GM19239 (cell line): ENCODE results near the gene RET.
"Not testable (repeated sequence)": the region's sequence is repeated elsewhere in the genome, so short reads cannot be mapped to it uniquely, and the experiment has no call there.

Experiments
- DNase-seq: peaks from one replicate; pipeline ENCODE4 v3.0.0; 2011; ENCODE audit warnings: low spot score; ENCODE audit not compliant: insufficient read length
- FAIRE-seq: peaks from 2 replicates; lab custom pipeline; 2011; peaks lifted over from hg19 to GRCh38; lab: Jason Lieb, UNC

The RET gene

DNA sequence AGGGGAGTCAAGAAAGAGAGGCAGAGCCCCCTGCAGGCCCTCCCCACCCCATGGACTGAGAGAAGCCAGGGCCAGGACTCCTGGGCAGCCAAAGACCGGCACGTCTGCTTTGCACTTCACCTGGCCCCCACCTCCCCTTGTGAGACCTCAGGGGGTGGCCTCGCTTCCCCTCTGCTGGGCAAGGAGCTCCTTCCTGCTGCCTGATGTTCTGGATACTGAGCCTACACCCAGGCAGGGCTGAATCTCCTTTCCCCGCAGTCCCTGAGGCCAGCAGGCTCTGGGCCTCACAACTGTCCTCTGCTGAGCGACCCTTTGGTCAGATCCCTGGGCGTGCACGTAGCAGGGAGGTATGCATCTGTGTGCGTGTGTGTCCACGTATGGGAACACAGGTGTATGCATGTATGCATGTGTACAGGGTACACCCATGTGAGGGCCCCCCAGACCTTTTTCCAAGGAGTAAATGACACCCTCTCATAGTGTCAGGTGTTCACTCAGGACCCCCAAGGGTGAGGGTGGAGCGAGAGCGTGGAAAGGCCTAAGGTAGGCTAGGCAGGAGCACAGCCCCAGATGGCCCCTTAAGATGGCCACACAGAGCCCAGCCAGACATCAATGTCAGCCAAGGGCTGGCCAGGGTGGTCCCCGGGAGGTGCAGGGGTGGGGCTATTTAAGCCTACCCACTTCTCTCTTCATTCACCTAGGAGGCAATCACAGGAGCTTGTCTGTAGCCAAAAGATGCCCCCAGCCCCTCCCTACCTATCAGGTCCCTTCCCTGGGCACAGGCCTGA lies 1.9 kb upstream of the RET start:
- no peak for FAIRE-seq
- no peak for DNase-seq

- DNase-seq: peak; percentile 60
Measured at GRCh38 chr10:43075612-43076003, 1.3 kb upstream of the RET start.

DNA sequence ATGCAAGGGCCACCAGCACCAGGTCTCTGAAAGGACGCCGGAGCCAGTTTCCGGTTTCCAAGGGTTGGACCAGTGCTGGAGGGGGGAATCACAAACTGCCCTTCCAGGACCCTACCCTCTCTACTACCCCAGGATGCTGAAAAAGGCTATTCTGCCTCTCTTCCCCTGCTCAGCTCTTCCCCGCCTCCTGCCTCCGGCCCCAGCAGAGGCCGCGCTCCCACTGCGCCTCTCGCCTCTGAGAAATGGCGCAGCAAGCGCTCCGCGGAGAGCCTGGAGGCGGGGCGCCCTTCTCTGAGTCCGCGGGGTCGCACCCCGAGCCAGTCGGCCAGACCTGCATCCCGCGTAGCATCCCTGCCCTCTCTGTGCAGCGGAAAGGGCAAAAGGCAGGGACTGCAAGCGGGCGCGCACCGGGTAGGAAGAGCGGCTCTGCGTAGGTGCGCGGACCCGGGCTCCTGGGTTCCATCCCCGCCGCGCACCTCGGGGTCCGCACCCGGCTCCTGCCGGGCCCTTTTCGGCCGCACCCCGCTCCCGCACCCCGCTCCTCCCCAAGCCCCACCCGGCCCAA lies 476 bp upstream of the RET start:
- FAIRE-seq (no peak), DNase-seq (no peak)

More at GRCh38 chr10:43075612-43076003, 1.3 kb upstream of the RET start:
- FAIRE-seq: no peak

DNA sequence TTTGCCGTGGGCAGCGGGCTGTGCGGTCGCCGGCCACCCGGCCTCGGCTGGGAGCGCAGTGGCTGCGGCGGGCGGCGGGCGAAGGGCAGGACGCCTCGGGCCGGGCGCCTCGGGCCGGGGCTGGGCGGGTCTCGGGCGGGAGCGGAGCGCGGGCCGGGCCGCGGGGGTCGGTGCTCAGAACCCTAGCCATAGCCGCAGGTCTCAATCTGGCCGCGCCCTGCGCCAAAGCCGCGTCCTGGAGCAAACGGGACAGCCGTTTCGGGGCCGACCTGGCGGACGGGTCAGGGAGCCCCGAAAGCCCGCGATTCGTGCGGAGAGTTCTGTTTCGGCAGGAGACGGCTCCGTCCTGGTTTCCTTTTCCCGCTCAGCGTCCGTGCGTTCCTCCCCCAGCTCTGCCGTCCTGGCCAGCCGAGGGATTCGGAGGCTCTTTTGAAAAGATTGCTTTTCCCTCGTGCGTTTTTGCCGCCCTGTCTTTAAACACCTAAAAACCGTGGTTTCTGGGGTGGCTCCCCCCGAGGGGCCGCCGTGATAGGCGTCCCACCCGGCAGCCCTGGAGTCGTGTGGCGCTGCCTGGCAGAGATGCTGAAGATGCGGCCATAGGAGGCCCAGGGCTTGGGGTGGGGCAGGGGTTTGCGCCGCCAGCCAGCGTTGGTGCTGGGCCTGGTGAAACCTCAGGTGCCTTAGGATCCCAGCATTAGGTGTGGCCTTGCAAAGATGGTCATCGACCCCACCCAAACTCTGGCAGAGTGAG lies 727 bp downstream of the RET start:
- FAIRE-seq (no peak), DNase-seq (no peak)

DNA sequence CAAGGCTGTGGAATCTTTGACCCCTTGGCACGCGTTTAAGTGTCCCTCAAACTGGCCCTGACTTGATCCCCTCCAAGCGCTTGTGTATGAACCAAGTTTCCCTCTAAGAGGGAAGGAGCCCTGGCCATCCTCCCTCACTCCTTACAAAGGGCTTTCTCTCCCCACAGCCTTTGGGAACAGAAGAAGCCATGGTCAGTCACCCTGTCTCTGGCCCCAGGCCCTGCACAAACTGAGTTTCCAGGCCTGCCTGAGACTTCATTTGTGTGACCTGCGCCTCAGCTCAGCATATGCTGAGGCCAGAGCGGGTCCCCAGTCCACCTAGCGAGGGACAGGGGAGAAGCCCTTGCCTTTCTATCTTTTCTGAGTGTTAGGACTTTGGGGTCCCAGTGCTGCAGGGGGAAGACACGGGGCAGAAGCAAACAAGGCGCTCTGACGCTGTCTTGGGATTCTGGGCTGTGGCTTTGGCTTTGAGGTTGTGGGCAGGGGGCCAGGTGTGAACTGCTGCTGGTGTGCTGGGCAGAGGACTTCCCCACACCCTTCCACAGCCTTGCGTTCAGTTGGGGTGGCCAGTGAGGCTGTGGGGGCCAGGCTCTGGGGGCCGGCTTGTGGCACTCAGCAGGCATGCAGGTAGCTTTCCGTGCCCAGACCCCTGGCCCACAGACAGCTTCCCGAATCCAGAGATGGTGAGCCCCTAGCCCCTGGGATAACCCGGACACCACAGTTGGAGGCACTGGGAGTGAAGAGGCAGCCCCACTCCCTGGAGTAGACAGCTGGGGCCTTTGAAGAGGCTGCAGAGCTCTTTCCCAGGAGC lies 1.5 kb downstream of the RET start:
- DNase-seq: no peak
- FAIRE-seq: no peak

DNA sequence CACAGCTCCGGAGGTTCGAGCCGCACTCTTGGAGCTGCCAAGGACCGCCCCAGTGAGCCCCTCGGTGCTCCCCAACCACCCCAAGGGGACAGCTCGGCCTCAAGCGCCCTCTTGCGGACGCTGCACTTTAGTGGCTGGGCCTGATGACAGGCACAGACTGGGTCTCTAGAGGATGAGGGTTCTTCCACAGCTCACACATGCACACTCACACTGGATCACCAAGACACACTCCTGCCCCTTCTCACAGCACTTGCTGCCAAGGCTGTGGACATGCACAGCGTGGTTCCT lies 2.1 kb downstream of the RET start:
- no peak for DNase-seq
- no peak for FAIRE-seq

DNA sequence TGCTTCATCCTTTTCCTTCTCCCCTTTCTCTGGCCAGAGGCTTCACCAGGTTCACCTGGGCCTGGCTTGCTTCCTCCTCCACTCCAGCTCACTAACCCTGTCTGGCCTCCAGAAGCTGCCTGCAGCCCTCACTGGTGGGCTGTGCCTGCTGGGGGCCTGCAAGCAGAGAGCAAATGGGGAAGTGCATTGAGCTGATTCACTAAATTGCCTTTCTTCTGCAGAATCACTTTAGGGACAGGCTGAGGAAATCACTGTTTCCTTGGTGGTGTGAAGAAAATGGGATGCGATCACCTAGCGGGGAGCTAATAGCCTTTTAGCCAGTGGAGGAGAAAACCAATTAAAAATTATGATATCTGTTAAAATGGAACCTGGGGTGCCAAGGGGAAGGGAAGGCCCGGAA lies 3.0 kb downstream of the RET start:
- no peak for FAIRE-seq
- DNase-seq: no peak

DNA sequence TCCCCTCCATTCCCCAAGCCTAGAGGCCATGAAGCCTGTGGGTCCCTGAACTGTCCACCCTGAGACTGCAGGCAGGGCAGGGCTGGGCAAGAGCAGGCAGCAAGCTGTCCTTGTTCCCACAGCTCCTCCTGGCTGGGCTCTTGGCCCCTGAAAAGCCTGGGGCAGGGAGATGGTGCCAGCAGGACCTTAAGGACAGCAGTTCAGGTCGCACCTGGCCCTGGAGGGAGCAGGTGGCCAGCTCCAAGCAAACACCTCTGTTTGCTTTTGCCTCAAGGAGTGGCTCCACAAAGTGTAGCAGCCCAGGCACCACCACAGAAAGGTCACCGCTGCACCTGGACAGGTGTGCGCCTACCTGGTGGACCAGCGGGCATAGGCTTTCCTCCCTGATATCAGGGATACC lies 5.2 kb downstream of the RET start:
- FAIRE-seq: no peak
- no peak for DNase-seq

- no peak for FAIRE-seq
- DNase-seq: no peak
Measured at GRCh38 chr10:43082746-43083145, 5.9 kb downstream of the RET start.

DNA sequence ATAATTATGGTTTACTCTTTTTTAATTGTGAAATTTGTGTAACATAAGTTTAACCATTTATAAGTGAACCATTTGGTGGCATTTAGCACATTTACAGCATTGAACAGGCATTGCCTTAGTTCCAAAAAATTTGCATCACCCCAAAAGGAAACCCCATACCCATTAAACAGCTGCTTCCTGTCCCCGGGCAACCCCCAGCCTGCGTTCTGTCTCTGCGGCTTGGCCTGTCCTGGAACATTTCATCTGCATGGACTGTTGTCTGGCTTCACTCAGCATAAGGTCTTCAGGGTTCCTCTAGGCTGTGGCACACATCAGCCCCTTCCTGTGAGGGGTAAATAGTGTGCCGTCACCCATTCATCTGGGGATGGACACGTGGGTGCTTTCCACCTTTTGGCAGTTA lies 6.9 kb downstream of the RET start:
- FAIRE-seq (no peak), DNase-seq (no peak)

GRCh38 chr10:43084812-43085211 lies 7.9 kb downstream of the RET start:
- FAIRE-seq: no peak
- no peak for DNase-seq

DNA sequence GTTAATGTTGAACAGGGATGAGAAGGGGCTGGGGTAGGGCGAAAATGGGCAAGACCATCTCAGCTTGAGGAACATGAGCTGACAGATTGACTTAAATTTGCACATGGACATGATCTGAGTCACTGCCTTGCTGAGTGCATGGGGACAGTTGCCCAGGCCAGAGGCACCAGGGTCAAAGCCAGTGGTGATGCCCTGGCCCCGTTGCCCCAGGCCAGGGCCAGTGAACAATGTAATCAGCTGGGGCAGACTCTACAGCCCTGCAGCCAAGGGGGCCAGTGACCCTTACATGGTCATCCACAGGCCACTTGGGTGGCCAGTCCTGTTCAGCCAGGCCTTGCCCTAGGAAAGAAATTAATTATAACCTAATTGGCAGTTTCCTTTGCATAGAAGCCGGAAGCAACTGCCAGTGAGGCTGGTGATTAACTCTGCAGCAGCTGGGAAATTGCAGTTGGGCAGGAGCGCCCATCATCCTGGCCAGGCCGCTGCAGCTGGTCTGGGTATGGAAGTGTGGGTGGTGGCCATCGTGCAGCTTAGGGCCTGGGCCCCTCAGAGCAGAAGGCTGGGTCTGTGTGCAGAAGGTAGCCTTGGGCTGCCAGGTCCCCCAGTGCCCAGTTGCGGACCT lies 9.6 kb downstream of the RET start:
- no peak for FAIRE-seq
- no peak for DNase-seq

GRCh38 chr10:43089519-43089918 lies 12.7 kb downstream of the RET start:
- no peak for DNase-seq
- no peak for FAIRE-seq

GRCh38 chr10:43090188-43090587 lies 13.3 kb downstream of the RET start:
- no peak for FAIRE-seq
- DNase-seq: no peak

DNA sequence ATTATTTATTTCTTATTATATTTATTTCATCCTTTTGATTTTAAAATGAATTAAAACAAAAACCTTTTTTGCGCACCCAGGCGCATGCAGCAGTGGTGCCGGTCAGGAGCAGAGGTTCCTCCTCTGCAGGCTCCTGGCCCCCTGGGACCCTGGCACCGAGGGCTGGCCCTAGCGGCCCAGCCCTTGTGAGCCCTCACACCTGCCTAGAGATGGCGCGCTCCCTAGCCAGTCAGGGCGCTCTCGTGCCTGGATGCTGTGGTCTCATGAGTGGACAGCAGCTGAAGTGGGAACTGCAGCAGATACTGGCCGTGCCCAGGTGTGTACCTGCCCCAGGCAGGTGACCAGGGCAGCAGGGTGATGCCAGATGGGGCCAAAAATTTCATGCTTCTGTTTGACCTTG lies 13.8 kb downstream of the RET start:
- no peak for DNase-seq
- FAIRE-seq: no peak

DNA sequence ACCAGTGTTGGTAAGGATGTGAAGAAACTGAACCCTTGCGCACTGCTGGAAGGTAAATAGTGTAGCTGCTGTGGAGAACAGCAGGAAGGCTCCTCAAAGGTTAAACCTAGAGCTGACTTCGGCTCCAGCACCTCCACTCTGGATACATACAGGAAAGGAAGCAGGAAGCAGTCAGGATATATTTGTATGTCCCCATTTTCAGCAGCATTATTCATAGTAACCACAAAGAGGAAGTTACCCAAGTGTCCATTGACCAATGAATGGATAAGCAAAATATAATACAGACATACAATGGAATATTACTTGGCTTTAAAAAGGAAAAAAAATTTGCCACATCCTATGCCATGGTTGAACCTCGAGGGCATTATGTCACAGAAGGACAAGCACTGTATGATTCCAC lies 15.0 kb downstream of the RET start:
- FAIRE-seq (no peak), DNase-seq (no peak)

DNA sequence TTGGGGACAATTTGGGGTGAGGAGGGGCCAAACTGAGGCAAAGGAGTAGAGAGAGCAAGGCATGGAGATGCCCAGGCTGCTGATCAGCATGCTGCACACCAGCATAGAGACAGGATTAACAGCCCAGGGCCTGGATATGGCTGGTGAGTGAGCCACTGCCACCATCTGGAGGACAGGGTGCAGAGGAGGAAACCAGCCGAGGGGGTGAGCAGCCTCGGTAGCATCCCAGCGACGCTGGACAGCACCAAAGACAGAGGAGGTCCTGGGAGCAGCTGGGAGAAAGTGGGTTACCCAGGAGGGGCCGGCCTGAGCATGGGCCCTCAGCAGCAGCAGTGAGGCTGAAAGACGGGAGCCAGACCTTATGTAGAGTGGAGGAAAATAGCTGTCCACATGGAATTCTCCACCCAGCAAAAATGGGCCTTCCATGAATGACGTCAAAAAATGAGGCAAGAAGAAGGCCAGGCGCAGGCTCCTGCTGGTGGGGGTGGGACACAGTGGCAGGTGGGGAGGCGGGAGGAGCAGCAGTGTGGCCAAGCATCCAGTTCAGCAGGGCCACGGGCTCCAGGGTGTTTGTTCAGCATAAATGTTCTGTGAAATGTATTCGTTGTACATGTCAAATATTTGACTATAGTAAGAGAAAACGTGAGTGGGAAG lies 16.7 kb downstream of the RET start:
- DNase-seq: no peak
- FAIRE-seq: no peak

- DNase-seq (no peak), FAIRE-seq (no peak)
Measured at GRCh38 chr10:43094085-43094484, 17.2 kb downstream of the RET start.

DNA sequence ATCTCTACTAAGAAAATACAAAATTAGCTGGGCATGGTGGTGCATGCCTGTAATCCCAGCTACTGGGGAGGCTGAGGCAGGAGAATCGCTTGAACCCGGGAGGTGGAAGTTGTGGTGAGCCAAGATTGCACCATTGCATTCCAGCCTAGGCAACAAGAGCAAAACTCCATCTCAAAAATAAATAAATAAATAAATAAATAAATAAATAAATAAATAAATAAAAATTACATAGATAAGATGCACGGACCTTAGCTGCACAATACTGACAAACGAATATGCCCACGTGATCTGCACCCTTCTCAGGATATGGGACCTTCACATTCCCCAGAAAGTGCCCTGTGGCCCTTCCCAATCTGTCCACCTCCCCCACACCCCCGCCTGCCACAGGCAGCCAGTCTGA lies 22.5 kb downstream of the RET start:
- DNase-seq, FAIRE-seq: not testable (repeated sequence)

GRCh38 chr10:43099928-43100327 lies 23.1 kb downstream of the RET start:
- DNase-seq (no peak), FAIRE-seq (no peak)
